ENCODE measurements around the gene LPAR3.

DNA sequence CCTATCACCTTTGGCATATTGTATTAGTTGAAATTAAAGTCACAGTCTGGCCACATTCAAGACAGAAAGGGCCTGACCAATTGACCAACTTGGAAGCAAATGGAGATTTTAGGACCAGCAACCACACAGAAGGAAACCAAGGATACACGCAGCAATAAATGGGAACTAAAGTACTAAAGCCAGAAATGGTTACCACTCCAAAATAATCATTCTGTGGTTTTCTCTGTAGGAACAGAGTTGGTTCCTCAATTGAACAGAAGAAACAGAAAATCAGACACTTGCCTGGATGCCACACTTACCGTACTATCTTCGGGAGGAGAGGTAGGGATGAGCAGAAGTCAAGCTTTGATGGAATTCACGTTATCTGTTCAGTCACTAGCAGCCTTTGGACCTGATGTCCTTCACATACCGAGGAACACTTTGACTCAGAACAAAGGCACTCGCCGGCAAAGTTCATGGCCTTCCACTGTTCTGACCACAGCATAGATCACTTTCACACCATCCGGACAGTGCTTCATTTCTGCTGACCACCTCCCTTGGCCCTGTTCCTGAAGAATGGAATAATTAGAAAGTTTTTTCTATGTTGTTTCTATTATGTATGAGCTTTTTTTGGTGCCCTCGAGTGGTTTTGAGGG, 96.9 kb downstream of the LPAR3 start:
- TF ChIP-seq POLR2AphosphoS5 (IDR thresholded peaks at IDR 0.05; ENCODE audit: low read depth), result no peak
- TF ChIP-seq, protein P1, sequence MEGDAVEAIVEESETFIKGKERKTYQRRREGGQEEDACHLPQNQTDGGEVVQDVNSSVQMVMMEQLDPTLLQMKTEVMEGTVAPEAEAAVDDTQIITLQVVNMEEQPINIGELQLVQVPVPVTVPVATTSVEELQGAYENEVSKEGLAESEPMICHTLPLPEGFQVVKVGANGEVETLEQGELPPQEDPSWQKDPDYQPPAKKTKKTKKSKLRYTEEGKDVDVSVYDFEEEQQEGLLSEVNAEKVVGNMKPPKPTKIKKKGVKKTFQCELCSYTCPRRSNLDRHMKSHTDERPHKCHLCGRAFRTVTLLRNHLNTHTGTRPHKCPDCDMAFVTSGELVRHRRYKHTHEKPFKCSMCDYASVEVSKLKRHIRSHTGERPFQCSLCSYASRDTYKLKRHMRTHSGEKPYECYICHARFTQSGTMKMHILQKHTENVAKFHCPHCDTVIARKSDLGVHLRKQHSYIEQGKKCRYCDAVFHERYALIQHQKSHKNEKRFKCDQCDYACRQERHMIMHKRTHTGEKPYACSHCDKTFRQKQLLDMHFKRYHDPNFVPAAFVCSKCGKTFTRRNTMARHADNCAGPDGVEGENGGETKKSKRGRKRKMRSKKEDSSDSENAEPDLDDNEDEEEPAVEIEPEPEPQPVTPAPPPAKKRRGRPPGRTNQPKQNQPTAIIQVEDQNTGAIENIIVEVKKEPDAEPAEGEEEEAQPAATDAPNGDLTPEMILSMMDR (IDR thresholded peaks at IDR 0.05; ENCODE audit: insufficient read depth, low read length), result no peak
- no peak for TF ChIP-seq REST (IDR thresholded peaks at IDR 0.05; ENCODE audit: insufficient replicate concordance, low read depth)
- no peak for TF ChIP-seq GABPA (IDR thresholded peaks at IDR 0.05; ENCODE audit: low read depth)

Data from HL-60 (cell line).